NCI-H526 (cell line): ENCODE results near the gene TRIM49D1.
"Not testable (repeated sequence)": the region's sequence is repeated elsewhere in the genome, so short reads cannot be mapped to it uniquely, and the experiment has no call there.

Experiments
- DNase-seq, 2 experiments: peaks; one replicate each; lab custom pipeline; 2025; lab: John Stamatoyannopoulos, UW

TRIM49D1 gene, protein sequence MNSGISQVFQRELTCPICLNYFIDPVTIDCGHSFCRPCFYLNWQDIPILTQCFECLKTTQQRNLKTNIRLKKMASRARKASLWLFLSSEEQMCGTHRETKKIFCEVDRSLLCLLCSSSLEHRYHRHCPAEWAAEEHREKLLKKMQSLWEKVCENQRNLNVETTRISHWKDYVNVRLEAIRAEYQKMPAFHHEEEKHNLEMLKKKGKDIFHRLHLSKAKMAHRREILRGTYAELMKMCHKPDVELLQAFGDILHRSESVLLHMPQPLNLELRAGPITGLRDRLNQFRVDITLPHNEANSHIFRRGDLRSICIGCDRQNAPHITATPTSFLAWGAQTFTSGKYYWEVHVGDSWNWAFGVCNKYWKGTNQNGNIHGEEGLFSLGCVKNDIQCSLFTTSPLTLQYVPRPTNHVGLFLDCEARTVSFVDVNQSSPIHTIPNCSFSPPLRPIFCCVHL

DNA sequence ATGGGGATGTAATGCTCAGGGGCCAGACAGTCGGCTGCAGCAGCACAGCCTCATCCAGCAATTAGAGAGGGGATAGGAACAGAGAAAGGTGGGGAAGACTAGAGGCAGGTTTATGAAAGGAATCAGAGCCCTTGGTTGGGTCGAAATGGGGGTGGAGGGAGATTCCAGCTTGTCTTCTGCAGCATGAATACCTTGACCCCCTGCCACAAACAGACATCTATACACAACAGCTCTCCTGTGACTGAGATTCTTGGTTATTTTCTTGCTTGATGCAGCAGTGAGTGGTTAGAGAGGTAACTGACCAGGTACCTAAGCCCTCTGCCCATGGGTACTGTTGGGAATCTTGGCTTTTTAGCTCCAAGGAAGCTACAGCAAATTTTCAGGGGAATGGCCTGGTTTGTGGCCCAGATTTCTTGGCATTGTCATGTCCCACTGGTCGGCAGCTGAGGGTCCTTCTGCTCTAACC lies at the start of gene TRIM49D1:
Gene TRIM49D1, minus strand, starts transcription at position 51 of the 466 bp plus-strand sequence. CDS start 4,535 bp downstream, outside the sequence.
- no peak for DNase-seq

DNA sequence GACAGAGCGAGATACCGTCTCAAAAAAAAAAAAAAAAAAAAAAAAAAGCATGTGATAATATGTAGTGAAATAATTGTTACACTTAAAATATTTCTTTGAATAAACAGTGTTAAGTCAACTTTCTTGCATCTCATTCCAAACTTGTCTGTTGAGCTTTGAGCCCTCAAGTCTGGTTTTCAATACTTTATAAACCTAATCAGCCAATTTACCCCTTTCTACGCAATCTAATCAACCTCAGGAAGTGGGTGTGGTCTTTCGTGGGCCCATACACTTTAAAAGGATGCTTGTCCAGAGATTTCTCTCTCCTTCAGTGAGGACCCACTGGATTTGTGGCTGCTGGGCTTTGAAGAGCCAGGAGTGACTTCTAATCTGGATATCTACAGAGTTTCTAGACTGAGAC lies 43.7 kb upstream of the TRIM49D1 start, which contains the start of gene TRIM64:
Gene TRIM64, plus strand, starts transcription at position 301 of the 400 bp plus-strand sequence. CDS start 2,467 bp downstream, outside the sequence.
- not testable (repeated sequence) for DNase-seq

- DNase-seq, result not testable (repeated sequence)
Observed at GRCh38 chr11:89960833-89961232, 38.8 kb upstream of the TRIM49D1 start.

DNA sequence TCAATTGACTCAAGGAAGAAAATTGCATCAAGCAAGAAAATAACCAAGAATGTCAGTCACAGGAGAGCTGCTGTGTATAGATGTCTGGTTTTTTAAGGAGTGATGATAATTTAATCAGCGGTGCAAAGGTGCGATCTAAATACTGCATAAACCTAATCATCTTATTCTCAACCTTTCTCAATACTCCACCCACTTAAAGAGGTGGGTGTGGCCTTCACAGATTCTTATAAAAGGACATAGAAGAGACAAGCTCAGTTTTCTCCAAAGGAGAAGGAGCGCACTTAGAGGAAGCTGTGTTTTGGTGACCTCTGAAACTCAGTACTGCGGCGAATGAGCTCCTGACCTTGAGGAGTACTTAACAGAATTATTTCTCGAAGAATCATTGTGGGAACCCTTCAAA lies 1.7 kb upstream of the TRIM49D1 start, which contains the start of gene TRIM49D2:
Gene TRIM49D2, plus strand, starts transcription at position 301 of the 400 bp plus-strand sequence. CDS start 2,698 bp downstream, outside the sequence.
- not testable (repeated sequence) for DNase-seq

DNA sequence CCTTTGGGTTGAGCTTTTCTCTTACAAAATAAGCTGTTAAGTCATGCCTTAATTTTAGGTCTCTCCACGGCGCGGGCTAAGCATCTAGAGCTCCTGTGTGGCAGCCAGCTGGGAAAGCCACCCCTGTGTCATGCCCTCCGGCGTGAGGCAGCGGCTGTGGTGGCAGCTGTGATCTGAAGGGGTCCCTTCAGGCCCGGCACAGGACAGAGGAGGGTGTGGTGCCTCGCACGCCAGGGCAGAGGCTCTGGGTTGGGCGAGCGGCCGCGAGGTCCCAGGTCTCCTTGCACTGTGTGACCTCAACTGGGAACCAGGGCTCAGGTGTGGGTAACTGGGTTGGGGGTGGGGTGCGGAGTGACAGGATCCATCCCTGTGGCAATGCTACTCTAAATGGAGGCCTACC lies 21.2 kb downstream of the TRIM49D1 start:
- DNase-seq, result not testable (repeated sequence)

DNA sequence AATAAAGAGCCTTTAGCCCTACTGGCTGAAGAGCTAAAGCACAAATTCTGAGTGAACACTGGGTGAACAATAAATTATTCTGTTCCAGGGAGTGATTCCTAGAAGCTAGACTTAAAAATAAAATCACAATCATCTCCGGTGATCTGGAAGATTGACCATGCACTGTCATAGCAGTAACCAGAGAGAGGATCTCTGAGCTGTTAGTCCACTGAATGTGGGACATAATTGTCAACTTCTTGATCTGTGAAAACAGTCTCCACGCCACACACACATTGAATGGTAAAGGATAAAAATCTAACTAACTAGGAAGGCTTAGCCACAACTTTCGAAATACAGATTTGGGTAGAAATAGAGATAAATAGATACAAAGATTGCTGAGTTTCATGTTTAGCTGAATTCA lies 28.8 kb downstream of the TRIM49D1 start:
- not testable (repeated sequence) for DNase-seq

- DNase-seq, result not testable (repeated sequence)
Observed at GRCh38 chr11:89877511-89877910, 44.5 kb downstream of the TRIM49D1 start.

GRCh38 chr11:89872588-89872987 lies 49.5 kb downstream of the TRIM49D1 start:
- DNase-seq, result not testable (repeated sequence)

DNA sequence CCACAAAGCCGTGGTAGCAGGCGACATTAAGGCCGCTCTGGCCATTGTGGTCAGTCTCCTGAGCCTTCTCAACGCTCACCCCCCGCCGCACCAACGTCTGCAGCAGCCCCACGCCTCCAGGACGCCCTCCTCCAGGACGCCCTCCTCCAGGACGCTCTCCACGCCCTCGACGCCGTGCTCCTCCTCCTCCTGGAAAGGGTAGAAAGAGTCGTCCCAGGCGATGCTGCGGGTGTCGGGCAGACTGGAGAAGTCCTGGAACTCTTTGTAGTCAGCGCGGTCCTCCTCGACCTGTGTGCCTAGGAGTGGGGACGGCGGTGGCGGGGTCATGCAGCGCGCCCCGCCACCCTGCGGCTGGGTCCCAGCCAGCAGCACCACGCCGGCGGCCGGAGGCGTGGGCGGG lies 56.8 kb downstream of the TRIM49D1 start:
- DNase-seq, result not testable (repeated sequence)

- not testable (repeated sequence) for DNase-seq
Observed at GRCh38 chr11:89863906-89864704, 57.9 kb downstream of the TRIM49D1 start.
